ENCODE results near the gene B4GALNT2.

B4GALNT2 gene

GRCh38 chr17:49104511-49105074 is 28.0 kb upstream of the B4GALNT2 start:
- DNase-seq: no peak
- no peak overlapping the region for H2AFZ ChIP-seq (ENCODE audit: low read depth, low read length)
- no peaks in the 10 kb centered on the region for H3K36me3 ChIP-seq (ENCODE audit: insufficient read depth, low read length)
- ATAC-seq (ENCODE audit: insufficient read depth, low read depth): no peak
- no peaks in the 10 kb centered on the region for H3K4me1 ChIP-seq (ENCODE audit: insufficient read depth, low read length)
- no peak overlapping the region for H3K4me2 ChIP-seq (ENCODE audit: insufficient read depth, low read length)
- H3K4me3 ChIP-seq (ENCODE audit: low read depth in 1 of 2, low read length in 2 of 2): no peak overlapping the region
- H3K9me3 ChIP-seq (ENCODE audit: insufficient read depth, low read length, severe bottlenecking): no peaks in the 10 kb centered on the region
- peaks cover 4% of the 10 kb centered on the region for H3K27me3 ChIP-seq (ENCODE audit: insufficient read depth, low read length, poor library complexity)
- TF ChIP-seq CTCF (IDR thresholded peaks at IDR 0.05; ENCODE audit: borderline replicate concordance, extremely low read depth, low read length, poor library complexity, severe bottlenecking): no peak
- H3K79me2 ChIP-seq (ENCODE audit: insufficient read depth, low read length): no peaks in the 10 kb centered on the region
- H3K9ac ChIP-seq (ENCODE audit: low read depth, low read length): no peak overlapping the region
- no peak overlapping the region for H3K27ac ChIP-seq (ENCODE audit: low read length)
- no peaks in the 10 kb centered on the region for H4K20me1 ChIP-seq (ENCODE audit: insufficient read depth, low read length)

GRCh38 chr17:49106321-49107210 is 26.0 kb upstream of the B4GALNT2 start:
- no peak for ATAC-seq (ENCODE audit: insufficient read depth, low read depth)
- H3K4me2 ChIP-seq (ENCODE audit: insufficient read depth, low read length): no peak overlapping the region
- TF ChIP-seq CTCF (IDR thresholded peaks at IDR 0.05; ENCODE audit: borderline replicate concordance, extremely low read depth, low read length, poor library complexity, severe bottlenecking) (no peak), EZH2 (IDR thresholded peaks at IDR 0.05; ENCODE audit: borderline replicate concordance, low read depth, low read length, severe bottlenecking) (no peak)

GRCh38 chr17:49107211-49107557 is 25.4 kb upstream of the B4GALNT2 start:
- Histone ChIP-seq H3K36me3 (ENCODE audit: insufficient read depth, low read length) (no peaks in the 10 kb centered on the region), H4K20me1 (ENCODE audit: insufficient read depth, low read length) (no peaks in the 10 kb centered on the region), H3K9me3 (ENCODE audit: insufficient read depth, low read length, severe bottlenecking) (no peaks in the 10 kb centered on the region), H3K79me2 (ENCODE audit: insufficient read depth, low read length) (no peaks in the 10 kb centered on the region), H3K4me3 (ENCODE audit: low read depth in 1 of 2, low read length in 2 of 2) (no peak overlapping the region), H3K4me2 (ENCODE audit: insufficient read depth, low read length) (no peak overlapping the region), H3K27ac (ENCODE audit: low read length) (no peak overlapping the region), H2AFZ (ENCODE audit: low read depth, low read length) (no peak overlapping the region), H3K4me1 (ENCODE audit: insufficient read depth, low read length) (no peaks in the 10 kb centered on the region), H3K9ac (ENCODE audit: low read depth, low read length) (no peak overlapping the region), H3K27me3 (ENCODE audit: insufficient read depth, low read length, poor library complexity) (peaks cover 7% of the 10 kb centered on the region)
- ATAC-seq (ENCODE audit: insufficient read depth, low read depth) (no peak), DNase-seq (no peak)
- TF ChIP-seq EZH2 (IDR thresholded peaks at IDR 0.05; ENCODE audit: borderline replicate concordance, low read depth, low read length, severe bottlenecking) (no peak), CTCF (IDR thresholded peaks at IDR 0.05; ENCODE audit: borderline replicate concordance, extremely low read depth, low read length, poor library complexity, severe bottlenecking) (no peak)

More at GRCh38 chr17:49106321-49107210, 26.0 kb upstream of the B4GALNT2 start:
- Histone ChIP-seq H3K27me3 (ENCODE audit: insufficient read depth, low read length, poor library complexity) (peaks cover 7% of the 10 kb centered on the region), H2AFZ (ENCODE audit: low read depth, low read length) (no peak overlapping the region), H4K20me1 (ENCODE audit: insufficient read depth, low read length) (no peaks in the 10 kb centered on the region), H3K9me3 (ENCODE audit: insufficient read depth, low read length, severe bottlenecking) (no peaks in the 10 kb centered on the region), H3K9ac (ENCODE audit: low read depth, low read length) (no peak overlapping the region), H3K4me1 (ENCODE audit: insufficient read depth, low read length) (no peaks in the 10 kb centered on the region), H3K36me3 (ENCODE audit: insufficient read depth, low read length) (no peaks in the 10 kb centered on the region), H3K4me3 (ENCODE audit: low read depth in 1 of 2, low read length in 2 of 2) (no peak overlapping the region), H3K79me2 (ENCODE audit: insufficient read depth, low read length) (no peaks in the 10 kb centered on the region), H3K27ac (ENCODE audit: low read length) (no peak overlapping the region)
- no peak for DNase-seq

Measured in DND-41 (cell line).